Measurements from ENCODE around the gene CIB4. TPM values are rescaled to one million over a fixed set of nuclear protein-coding genes. Genes with fewer than 3 reads are reported as not detected.
"Not testable (repeated sequence)": the region's sequence is repeated elsewhere in the genome, so short reads cannot be mapped to it uniquely, and the experiment has no call there.

The CIB4 gene
- total RNA-seq, 1 donor from 2014 or later = not detected

DNA sequence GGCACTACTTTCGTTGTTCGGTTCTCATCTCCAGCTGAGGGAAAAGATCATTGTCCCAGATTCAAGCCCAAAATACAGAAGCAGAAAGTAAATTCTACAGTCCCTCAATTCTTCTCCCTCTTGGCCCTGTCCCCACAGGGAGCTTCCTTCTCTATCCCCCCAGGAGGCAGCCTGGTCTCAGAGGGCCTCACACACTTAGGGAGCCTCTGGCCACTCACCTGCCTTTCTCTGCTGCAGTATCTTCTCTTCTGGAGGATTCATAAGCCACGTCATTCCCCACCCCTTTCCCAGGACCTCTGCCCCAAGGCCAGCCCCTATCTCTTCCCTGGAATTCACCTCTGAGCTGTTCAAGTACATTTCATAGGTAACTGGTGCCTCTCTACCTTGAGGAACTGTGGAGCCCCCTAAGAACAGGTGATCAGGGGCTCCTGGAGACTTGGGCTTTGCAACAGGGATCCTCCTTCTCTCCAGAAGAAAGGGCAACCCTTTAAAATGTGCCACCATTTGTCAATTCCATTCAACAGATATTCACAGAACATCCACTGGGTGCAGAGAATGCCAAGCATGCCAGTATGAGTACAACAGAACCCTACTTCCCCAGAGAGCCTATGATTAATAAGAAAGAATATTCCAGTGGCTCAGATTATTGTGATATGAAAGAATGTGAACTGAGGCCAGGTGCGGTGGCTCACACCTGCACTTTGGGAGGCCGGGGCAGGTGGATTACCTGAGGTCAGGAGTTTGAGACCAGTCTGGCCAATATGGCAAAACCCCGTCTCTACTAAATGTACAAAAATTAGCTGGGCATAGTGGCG lies 72.9 kb downstream of the CIB4 start:
- Histone ChIP-seq H3K9me3 (no peaks in the 10 kb centered on the region), H3K4me3 (no peak overlapping the region), H3K36me3 (no peaks in the 10 kb centered on the region), H3K27ac (no peak overlapping the region), H3K27me3 (no peaks in the 10 kb centered on the region), H3K4me1 (peaks cover 3% of the 10 kb centered on the region)
- TF ChIP-seq, protein P1, sequence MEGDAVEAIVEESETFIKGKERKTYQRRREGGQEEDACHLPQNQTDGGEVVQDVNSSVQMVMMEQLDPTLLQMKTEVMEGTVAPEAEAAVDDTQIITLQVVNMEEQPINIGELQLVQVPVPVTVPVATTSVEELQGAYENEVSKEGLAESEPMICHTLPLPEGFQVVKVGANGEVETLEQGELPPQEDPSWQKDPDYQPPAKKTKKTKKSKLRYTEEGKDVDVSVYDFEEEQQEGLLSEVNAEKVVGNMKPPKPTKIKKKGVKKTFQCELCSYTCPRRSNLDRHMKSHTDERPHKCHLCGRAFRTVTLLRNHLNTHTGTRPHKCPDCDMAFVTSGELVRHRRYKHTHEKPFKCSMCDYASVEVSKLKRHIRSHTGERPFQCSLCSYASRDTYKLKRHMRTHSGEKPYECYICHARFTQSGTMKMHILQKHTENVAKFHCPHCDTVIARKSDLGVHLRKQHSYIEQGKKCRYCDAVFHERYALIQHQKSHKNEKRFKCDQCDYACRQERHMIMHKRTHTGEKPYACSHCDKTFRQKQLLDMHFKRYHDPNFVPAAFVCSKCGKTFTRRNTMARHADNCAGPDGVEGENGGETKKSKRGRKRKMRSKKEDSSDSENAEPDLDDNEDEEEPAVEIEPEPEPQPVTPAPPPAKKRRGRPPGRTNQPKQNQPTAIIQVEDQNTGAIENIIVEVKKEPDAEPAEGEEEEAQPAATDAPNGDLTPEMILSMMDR (IDR thresholded peaks at IDR 0.05) = no peak
- no peak for TF ChIP-seq POLR2A (IDR thresholded peaks at IDR 0.05)
- TF ChIP-seq POLR2AphosphoS5 (IDR thresholded peaks at IDR 0.05; ENCODE audit: insufficient read depth in 1 of 2, low read depth in 1 of 2) = no peak
- DNase-seq (ENCODE audit: extremely low spot score in 2 of 2) = no peak
- intact Hi-C loops (cut with DNase I) = no loop called here

DNA sequence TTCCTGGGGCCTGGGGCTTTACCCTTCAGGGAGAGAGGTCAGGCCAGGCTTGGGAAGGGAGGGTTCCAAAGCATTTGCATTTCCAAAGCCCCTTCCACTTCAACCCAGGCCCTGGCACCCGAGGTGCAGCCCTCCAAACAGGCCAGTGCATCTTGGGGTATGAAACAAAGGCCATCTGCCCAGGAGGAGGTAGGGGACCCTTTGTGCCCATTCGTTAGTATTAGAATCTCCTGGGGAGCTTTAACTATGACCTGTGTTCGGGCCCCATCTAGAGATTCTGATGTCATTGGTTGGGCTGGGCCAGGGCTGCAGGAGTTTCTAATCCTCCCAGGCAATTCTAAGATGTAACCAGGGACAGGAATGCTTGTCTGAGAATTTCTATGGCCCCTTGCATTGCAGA lies 73.6 kb downstream of the CIB4 start:
- peaks cover 11% of the 10 kb centered on the region for H3K4me1 ChIP-seq
- no peaks in the 10 kb centered on the region for H3K27me3 ChIP-seq
- TF ChIP-seq POLR2AphosphoS5 (IDR thresholded peaks at IDR 0.05; ENCODE audit: insufficient read depth in 1 of 2, low read depth in 1 of 2) (no peak), POLR2A (IDR thresholded peaks at IDR 0.05) (no peak)
- no peak for DNase-seq (ENCODE audit: extremely low spot score in 2 of 2)
- H3K36me3 ChIP-seq = no peaks in the 10 kb centered on the region
- no peak overlapping the region for H3K27ac ChIP-seq
- no peak overlapping the region for H3K4me3 ChIP-seq
- no peaks in the 10 kb centered on the region for H3K9me3 ChIP-seq
- intact Hi-C loops (cut with DNase I) = no loop called here

GRCh38 chr2:26566731-26567130 lies 74.4 kb downstream of the CIB4 start:
- H3K27ac ChIP-seq; DNase-seq (ENCODE audit: extremely low spot score in 2 of 2); H3K36me3 ChIP-seq; H3K9me3 ChIP-seq; H3K4me3 ChIP-seq; H3K27me3 ChIP-seq; intact Hi-C loops (cut with DNase I): not testable (repeated sequence)
- H3K4me1 ChIP-seq = peaks cover 18% of the 10 kb centered on the region

GRCh38 chr2:26566081-26566375 lies 75.1 kb downstream of the CIB4 start:
- Histone ChIP-seq H3K4me1 (peaks cover 18% of the 10 kb centered on the region), H3K9me3 (no peaks in the 10 kb centered on the region), H3K27ac (no peak overlapping the region), H3K36me3 (no peaks in the 10 kb centered on the region), H3K4me3 (no peak overlapping the region), H3K27me3 (no peaks in the 10 kb centered on the region)
- intact Hi-C loops (cut with DNase I) = no loop called here
- TF ChIP-seq, protein P1 (IDR thresholded peaks at IDR 0.05) = no peak
- no peak for TF ChIP-seq POLR2A (IDR thresholded peaks at IDR 0.05)
- no peak for TF ChIP-seq POLR2AphosphoS5 (IDR thresholded peaks at IDR 0.05; ENCODE audit: insufficient read depth in 1 of 2, low read depth in 1 of 2)
- DNase-seq (ENCODE audit: extremely low spot score in 2 of 2) = no peak

- no peaks in the 10 kb centered on the region for H3K27me3 ChIP-seq
- intact Hi-C loops (cut with DNase I) = no loop called here
- no peak overlapping the region for H3K4me3 ChIP-seq
- no peaks in the 10 kb centered on the region for H3K36me3 ChIP-seq
- no peak overlapping the region for H3K27ac ChIP-seq
- DNase-seq (ENCODE audit: extremely low spot score in 2 of 2) = no peak
- peaks cover 18% of the 10 kb centered on the region for H3K4me1 ChIP-seq
- no peak for TF ChIP-seq POLR2AphosphoS5 (IDR thresholded peaks at IDR 0.05; ENCODE audit: insufficient read depth in 1 of 2, low read depth in 1 of 2)
- TF ChIP-seq, protein P1 (IDR thresholded peaks at IDR 0.05) = no peak
- no peak for TF ChIP-seq POLR2A (IDR thresholded peaks at IDR 0.05)
- no peaks in the 10 kb centered on the region for H3K9me3 ChIP-seq
Measured at GRCh38 chr2:26564121-26564644, 77.0 kb downstream of the CIB4 start.

DNA sequence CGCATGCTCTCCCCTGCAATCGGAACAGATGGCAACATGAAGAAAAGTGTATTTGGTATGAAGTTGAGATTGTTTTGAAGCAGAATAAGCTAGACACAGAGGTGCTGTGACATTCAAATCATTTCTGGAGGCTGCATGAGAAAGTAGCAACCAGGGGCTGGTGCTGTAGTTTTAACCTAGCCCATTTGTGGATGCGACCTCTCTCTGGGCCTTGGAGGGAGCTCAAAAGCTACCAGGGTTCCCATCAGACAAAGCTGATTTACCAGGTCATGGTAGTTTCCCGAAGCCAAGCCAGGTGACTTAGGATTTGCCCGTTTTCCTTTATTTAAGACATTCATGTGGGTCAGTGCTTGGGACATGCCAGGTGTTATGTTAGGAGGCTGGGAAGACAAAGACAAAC lies 77.5 kb downstream of the CIB4 start:
- TF ChIP-seq POLR2A (IDR thresholded peaks at IDR 0.05) = no peak
- TF ChIP-seq POLR2AphosphoS5 (IDR thresholded peaks at IDR 0.05; ENCODE audit: insufficient read depth in 1 of 2, low read depth in 1 of 2) = no peak
- TF ChIP-seq, protein P1 (IDR thresholded peaks at IDR 0.05) = no peak
- no peak overlapping the region for H3K27ac ChIP-seq
- H3K9me3 ChIP-seq = no peaks in the 10 kb centered on the region
- H3K36me3 ChIP-seq = no peaks in the 10 kb centered on the region
- DNase-seq (ENCODE audit: extremely low spot score in 2 of 2) = no peak
- H3K4me1 ChIP-seq = peaks cover 18% of the 10 kb centered on the region
- no peak overlapping the region for H3K4me3 ChIP-seq
- intact Hi-C loops (cut with DNase I) = no loop called here
- H3K27me3 ChIP-seq = no peaks in the 10 kb centered on the region

Data from vagina (tissue), 2 donors.